ENCODE data around the gene WEE1. TPM values are rescaled to one million over a fixed set of nuclear protein-coding genes. Genes with fewer than 3 reads are reported as not detected.

The WEE1 gene
- total RNA-seq, 1 donor from 2014 or later: 12.4 TPM

- Histone ChIP-seq H3K4me1 (peaks cover 39% of the 10 kb centered on the region), H3K27ac (peak overlapping the region; percentile 94)
- DNase-seq: no peak
Observed at GRCh38 chr11:9567401-9567800, 6.1 kb upstream of the WEE1 start.

GRCh38 chr11:9568161-9568853 is 5.2 kb upstream of the WEE1 start:
- DNase-seq (no peak), ATAC-seq (no peak)
- no peak for TF ChIP-seq CTCF (IDR thresholded peaks at IDR 0.05)
- intact Hi-C loops (cut with DNase I): no loop called here
- Histone ChIP-seq H3K4me1 (peaks cover 43% of the 10 kb centered on the region), H3K4me3 (no peak overlapping the region), H3K36me3 (no peaks in the 10 kb centered on the region), H3K27ac (peak overlapping the region; percentile 94), H3K9me3 (no peaks in the 10 kb centered on the region), H3K27me3 (ENCODE audit: low read depth) (no peaks in the 10 kb centered on the region)

More at GRCh38 chr11:9567401-9567800, 6.1 kb upstream of the WEE1 start:
- no peaks in the 10 kb centered on the region for H3K27me3 ChIP-seq (ENCODE audit: low read depth)
- H3K36me3 ChIP-seq: no peaks in the 10 kb centered on the region
- H3K4me3 ChIP-seq: no peak overlapping the region
- no peak for ATAC-seq
- no peaks in the 10 kb centered on the region for H3K9me3 ChIP-seq
- no peak for TF ChIP-seq CTCF (IDR thresholded peaks at IDR 0.05)
- intact Hi-C loops (cut with DNase I): no loop called here

GRCh38 chr11:9568854-9569587 is 4.4 kb upstream of the WEE1 start:
- H3K9me3 ChIP-seq: no peaks in the 10 kb centered on the region
- H3K4me1 ChIP-seq: peaks cover 43% of the 10 kb centered on the region
- ATAC-seq: peak; percentile 74
- TF ChIP-seq CTCF (IDR thresholded peaks at IDR 0.05): no peak
- no peaks in the 10 kb centered on the region for H3K36me3 ChIP-seq
- H3K27ac ChIP-seq: peak overlapping the region; percentile 94
- DNase-seq: peak; percentile 61
- intact Hi-C loops (cut with DNase I): no loop called here
- H3K27me3 ChIP-seq (ENCODE audit: low read depth): no peaks in the 10 kb centered on the region
- H3K4me3 ChIP-seq: peak overlapping the region; percentile 22

GRCh38 chr11:9569588-9570164 is 3.8 kb upstream of the WEE1 start:
- Histone ChIP-seq H3K4me1 (peaks cover 44% of the 10 kb centered on the region), H3K27ac (peak overlapping the region; percentile 94), H3K27me3 (ENCODE audit: low read depth) (no peaks in the 10 kb centered on the region), H3K36me3 (no peaks in the 10 kb centered on the region), H3K9me3 (no peaks in the 10 kb centered on the region), H3K4me3 (no peak overlapping the region)
- TF ChIP-seq CTCF (IDR thresholded peaks at IDR 0.05): no peak
- DNase-seq (no peak), ATAC-seq (no peak)
- intact Hi-C loops (cut with DNase I): no loop called here

GRCh38 chr11:9570313-9571025 is 3.0 kb upstream of the WEE1 start:
- no peak for DNase-seq
- intact Hi-C loops (cut with DNase I): no loop called here
- Histone ChIP-seq H3K36me3 (no peaks in the 10 kb centered on the region), H3K27ac (peak overlapping the region; percentile 94), H3K4me1 (peaks cover 52% of the 10 kb centered on the region), H3K27me3 (ENCODE audit: low read depth) (no peaks in the 10 kb centered on the region), H3K4me3 (no peak overlapping the region), H3K9me3 (no peaks in the 10 kb centered on the region)
- no peak for ATAC-seq
- no peak for TF ChIP-seq CTCF (IDR thresholded peaks at IDR 0.05)

Data from lower lobe of right lung (tissue), 2 donors.